ENCODE data around the gene RHOB.

Gene RHOB

DNA sequence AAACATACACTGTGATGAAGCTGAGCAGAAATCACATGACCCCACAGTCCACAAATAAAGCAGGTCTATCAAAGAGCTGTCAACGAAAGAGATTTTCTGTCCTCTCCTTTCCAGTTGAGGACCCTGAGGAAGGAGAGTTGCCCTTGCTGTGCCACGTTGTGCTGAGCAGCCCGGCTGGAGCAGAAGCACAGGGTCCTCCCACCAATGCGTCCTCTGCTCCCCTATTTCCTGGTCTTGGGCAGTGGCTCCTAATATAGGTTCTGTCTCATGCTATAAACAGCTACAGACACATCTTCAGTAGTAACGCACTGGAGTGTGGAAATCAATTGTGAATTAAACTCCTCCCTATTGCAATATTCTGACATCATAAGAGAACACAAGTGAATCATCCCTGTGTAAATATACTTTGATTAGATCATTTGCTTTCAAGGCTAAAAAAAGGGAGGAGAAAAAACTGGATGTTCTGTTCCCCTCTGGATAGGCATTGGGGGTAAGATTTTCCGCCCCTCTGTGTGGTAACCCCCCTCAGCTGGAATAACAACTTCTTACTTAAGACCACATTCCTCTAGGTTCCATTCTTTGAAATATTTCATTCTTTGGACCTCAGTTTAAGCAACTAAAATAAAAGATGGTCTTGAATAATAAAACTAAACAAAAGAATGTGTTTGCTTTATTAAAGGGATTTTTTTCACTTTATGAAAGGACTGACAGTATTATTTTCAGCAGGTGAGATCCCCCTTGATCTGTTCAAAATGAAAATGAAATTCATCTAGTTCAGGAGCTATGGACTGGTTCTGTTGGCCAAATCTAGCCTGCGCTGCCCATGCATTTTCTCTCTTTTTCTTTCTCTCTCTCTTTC, 8.3 kb upstream of the RHOB start:
- DNase-seq (ENCODE audit: low spot score): peak; percentile 61

DNA sequence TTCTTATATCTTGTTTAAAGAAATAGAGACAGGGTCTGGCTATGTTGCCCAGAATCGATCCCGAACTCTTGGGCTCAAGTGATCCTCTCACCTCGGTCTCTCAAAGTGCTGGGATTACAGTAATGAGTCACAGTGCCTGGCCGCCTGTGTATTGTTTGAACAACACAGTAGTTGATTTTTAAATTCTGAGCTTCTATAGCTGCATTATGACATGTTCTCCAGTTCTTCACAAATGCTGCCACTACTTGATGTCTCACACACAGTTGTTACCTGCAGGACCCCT, 7.7 kb upstream of the RHOB start:
- no peak for DNase-seq (ENCODE audit: low spot score)

DNA sequence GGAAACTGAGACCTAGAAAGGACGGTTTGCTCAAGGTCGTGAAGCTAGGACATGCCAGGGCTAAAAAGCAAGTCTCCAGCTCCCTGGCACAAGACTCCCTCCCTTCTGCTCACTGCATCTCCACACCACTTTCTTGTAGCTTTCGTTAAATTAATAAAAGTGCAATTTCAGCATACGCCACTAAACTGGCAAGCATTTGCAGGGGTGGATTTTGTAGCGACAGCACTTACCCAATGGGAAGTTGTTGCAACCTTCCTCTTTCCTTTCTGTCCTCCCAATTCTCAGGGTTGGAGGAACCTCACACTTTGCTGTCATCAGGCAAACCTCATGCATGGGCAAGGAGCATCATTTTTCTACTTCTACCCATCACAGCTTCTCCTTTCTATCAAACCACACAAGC, 7.4 kb upstream of the RHOB start:
- DNase-seq (ENCODE audit: low spot score): no peak

DNA sequence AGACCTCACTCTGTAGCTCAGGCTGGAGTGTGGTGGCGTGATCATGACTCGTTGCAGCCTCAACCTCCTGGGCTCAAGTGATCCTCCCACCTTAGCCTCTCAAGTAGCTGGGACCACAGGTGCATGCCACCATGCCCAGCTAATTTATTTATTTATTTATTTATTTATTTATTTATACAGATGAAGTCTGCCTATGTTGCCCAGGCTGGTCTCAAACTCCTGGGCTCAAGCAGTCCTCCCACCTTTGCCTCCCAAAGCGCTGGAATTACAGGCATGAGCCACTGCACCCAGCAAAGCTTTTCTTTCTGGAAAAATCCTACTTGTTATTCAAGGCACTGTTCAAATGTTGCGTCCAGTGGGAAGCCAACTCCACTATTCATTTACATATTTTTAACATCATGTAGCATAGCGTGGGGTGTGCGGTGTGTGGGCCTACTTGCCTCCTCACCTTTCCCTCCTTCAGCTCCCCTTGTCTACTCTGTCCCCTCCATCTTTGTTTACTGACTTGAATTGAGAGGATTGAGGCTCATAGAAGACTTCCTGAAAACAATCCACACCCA, 6.8 kb upstream of the RHOB start:
- DNase-seq (ENCODE audit: low spot score): no peak

DNA sequence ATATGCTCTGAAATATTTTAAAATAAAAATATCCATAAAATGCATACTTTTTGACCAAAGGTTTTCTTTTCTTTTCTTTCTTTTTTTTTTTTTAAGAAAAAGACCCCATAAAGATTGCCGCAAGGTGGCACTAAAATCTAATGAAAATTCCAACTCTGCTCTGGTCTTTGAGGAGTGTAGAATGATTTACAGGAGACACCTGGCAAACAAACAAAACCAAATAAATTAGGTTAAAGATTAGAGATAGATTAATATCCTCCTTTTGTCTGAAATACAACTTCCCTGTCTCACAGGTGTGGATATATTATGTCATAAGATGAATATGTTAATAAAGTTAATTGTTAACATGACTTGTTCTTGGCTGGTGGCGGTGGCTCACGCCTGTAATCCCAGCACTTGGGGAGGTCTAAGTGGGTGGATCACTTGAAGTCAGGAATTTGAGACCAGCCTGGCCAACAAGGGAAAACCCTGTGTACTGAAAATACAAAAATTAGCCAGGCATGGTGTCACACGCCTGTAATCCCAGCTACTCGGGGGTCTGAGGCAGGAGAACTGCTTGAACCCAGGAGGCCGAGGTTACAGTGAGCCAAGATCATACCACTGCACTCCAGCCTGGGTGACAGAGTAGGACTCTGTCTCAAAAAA, 3.5 kb upstream of the RHOB start:
- no peak for DNase-seq (ENCODE audit: low spot score)

DNA sequence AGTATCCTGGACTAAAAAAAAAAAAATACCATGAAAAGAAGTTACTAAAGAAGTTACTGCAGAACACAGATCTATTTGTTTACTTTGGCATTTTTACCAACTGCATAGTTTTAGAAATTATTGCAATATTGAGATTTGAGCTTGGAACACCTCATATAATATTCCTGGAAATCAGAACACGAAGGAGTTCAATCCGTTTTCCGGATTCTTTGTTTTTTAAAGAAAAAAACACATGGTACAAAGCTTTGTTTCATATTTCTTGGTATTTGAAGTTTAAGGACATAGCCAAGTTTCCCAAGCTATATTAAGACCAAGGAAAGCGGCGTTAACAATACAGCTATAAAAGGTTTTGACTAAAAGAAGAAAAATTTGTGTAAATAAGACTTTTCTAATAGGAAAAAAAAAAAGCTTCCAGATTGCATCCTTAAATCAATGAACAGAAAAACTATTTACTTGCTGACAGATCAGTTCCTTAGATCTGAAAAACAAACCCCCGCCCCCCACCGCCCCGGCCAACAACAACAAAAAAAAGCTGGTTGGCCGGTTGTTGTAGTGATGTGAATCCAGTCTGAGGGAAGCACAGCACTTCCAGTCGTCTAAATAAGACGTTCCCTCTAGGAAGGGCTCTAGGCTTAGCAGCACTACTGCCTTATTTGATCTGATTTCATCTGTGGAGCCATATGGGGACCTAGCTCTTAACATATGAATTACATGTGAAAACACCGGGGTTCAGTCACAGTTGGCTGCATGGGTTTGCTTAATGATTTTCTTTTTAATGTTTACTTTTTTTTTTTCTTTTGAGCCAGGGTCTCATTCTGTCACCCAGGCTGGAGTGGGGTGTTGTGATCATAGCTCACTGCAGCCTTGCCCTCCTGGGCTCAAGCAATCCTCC, 2.5 kb upstream of the RHOB start:
- peak; percentile 68 for DNase-seq (ENCODE audit: low spot score)

DNA sequence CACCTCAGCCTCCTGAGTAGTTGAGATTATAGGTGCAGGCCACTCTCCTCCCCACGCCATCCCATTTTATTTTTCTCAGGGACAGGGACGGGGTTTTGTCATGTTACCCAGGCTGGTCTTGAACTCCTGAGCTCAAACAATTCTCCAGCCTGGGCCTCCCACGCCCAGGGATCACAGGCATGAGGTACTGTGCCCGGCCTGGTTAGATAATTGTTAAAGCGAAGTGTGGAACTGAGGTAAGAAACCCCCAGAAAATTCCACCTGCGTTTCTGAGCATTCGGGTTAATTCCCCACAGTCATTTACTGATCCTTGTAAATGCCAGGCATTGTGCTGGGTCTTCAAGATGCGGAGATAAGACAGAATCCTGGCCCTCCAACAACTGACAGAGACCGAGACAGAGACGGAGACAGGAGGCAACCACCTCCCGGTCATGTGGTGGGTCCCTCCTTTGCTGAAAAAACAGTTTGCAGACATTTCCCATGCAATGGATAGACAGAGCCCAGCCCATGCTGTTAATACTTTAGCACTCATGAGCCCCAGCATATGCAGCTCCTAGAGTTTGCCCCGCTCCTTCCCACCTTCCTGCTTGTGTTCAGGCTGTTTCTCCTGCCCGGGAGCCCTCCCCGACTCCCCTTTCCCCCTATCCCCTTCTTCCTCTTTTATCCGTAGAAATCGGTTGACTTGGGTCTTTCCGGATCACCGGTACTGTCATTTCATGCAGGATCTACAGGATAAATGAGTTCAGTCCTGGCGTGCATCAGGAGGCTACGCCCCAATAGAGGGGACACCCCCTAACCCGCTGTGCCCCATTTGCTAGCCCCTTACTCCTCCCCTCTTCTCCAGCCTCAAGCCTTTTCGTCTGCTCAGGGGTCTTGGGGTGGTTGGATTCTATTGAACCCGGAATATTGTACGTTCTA, 1.6 kb upstream of the RHOB start:
- no peak for DNase-seq (ENCODE audit: low spot score)

DNA sequence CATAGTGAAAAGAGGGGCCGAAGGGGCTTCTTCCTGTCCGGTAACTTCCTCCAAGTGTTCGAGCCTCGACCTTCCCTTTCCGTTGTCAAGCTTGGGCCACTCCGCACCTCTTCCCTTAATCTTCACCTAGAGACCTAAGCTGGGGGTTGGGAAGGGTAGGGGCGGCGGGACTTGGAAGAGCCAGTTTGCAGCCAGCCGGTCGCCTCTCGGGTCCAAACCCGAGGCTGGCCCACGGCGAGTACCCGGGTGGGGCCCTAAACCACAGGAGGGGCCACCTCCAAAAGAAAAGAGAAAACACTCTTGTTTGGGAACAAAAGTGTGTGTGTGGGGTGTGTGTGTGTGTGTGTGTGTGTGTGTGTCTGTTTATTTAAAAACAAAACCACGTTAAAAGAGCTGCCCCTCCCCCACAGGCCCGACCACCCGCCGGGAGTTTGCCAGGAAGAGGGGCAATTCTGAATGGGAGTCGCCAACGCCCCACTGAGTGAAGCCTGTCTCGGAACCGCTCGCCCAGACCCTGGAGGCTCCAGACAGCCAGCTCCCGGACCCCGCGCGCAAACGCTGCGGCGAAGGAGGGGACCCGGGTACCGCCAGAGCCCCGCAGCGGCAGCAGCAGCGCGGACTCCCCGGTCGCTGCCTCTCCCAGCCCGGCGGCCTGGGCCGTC, 488 bp upstream of the RHOB start:
- DNase-seq (ENCODE audit: low spot score): no peak

DNA sequence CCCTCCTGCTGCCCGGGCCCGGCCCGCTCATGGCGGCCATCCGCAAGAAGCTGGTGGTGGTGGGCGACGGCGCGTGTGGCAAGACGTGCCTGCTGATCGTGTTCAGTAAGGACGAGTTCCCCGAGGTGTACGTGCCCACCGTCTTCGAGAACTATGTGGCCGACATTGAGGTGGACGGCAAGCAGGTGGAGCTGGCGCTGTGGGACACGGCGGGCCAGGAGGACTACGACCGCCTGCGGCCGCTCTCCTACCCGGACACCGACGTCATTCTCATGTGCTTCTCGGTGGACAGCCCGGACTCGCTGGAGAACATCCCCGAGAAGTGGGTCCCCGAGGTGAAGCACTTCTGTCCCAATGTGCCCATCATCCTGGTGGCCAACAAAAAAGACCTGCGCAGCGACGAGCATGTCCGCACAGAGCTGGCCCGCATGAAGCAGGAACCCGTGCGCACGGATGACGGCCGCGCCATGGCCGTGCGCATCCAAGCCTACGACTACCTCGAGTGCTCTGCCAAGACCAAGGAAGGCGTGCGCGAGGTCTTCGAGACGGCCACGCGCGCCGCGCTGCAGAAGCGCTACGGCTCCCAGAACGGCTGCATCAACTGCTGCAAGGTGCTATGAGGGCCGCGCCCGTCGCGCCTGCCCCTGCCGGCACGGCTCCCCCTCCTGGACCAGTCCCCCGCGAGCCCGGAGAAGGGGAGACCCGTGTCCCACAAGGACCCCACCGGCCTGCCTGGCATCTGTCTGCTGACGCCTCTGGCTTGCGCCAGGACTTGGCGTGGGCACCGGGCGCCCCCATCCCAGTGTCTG, 767 bp downstream of the RHOB start:
- DNase-seq (ENCODE audit: low spot score): peak; percentile 52

DNA sequence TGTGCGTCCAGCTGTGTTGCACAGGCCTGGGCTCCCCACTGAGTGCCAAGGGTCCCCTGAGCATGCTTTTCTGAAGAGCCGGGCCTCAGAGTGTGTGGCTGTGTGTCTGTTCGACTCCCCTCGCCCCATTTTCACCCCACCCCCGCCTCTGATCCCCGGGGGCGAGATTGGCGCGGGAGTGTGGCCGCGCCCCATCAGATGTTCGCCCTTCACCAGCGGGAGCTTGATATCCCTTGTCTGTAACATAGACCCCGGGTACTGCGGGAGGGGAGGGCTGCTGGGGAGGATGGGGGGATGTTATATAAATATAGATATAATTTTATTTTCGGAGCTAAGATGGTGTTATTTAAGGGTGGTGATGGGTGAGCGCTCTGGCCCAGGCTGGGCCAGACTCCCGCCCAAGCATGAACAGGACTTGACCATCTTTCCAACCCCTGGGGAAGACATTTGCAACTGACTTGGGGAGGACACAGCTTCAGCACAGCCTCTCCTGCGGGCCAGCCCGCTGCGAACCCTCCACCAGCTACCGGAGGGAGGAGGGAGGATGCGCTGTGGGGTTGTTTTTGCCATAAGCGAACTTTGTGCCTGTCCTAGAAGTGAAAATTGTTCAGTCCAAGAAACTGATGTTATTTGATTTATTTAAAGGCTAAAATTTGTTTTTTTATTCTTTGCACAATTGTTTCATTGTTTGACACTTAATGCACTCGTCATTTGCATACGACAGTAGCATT, 1.5 kb downstream of the RHOB start:
- no peak for DNase-seq (ENCODE audit: low spot score)

DNA sequence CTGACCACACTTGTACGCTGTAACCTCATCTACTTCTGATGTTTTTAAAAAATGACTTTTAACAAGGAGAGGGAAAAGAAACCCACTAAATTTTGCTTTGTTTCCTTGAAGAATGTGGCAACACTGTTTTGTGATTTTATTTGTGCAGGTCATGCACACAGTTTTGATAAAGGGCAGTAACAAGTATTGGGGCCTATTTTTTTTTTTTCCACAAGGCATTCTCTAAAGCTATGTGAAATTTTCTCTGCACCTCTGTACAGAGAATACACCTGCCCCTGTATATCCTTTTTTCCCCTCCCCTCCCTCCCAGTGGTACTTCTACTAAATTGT, 2.1 kb downstream of the RHOB start:
- DNase-seq (ENCODE audit: low spot score): no peak

DNA sequence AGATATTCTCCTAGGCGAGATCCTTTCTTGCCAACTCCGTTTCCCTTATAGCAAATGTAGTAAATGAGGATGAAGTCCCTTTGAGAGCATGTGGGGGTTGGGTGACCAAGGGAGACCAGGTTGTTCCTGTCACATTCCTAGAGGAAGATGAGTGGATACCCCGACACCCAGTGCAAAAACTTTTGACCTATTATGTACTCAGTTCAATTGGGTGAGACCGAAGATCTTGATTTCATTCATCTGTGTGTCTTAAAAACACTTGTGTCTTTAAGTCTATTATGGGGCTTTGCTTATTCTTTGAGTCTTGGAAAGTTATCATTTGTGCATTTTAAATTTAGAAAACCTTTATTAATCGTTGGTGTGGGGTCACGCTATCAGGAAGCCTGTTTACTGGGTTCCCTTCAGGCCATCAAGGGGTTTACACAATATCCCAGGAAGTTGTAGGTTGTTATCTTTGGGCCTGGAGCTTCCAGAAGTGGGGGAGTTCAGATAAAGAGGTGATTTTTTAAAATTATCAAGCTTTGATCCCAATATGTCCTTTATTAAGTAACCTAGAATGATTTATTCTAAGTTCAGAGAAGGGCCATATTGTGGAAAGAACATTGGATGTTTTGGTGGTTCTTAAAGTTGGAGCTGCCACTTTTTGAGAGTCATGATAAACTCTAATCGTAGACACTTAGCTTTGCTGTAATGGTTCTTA, 2.8 kb downstream of the RHOB start:
- no peak for DNase-seq (ENCODE audit: low spot score)

DNA sequence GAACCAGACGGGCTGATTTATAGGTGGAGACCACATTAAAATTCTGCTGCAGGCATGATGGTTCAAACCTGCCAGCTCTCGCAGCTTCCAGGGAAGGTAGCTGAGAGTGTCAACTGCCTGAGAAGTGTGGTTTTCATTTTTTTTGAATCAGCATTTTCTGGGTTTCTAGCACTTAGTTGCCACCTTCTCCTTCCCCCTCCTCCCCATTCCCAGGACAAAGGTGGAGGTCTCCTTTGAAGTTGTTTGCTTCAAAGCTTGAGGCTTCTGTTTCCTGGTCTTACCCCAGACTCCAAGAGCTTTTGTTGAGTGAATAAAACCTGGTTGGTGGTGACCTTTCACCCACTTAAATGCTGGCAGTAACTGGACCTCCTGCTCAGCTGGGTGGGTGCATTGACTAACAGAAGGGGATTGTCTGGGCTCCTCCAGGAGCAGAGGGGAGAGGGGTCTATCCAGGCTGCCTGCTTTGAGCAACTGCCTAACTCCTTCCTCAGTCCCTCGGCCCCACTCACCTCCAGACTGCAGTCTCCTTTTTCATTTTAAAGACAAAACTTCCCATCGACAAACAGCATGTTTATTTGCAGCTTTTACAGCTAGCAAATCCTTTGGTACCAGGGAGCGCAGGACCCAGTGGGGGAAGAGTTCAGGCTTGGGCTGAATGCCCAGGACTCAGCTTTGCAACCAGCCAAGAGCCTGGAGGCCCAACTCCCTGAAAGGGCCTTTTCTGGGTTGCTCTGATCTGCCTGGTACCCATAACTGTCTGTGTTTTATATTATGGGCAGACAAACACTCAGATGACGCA, 3.5 kb downstream of the RHOB start:
- peak; percentile 77 for DNase-seq (ENCODE audit: low spot score)

DNA sequence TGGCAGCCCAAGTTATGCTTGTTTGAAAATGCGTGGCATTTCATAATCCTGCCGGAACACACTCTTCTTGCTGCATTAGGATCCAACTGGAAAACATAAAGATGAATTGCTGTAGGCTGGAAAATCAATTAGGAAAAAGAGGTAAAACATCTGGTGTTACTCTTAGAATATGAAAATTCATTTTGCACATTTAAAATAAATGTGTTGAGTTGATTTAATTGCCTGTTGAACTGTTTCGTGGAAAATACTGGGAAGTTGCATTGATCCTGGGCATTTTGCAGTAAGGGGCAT, 4.1 kb downstream of the RHOB start:
- no peak for DNase-seq (ENCODE audit: low spot score)

DNA sequence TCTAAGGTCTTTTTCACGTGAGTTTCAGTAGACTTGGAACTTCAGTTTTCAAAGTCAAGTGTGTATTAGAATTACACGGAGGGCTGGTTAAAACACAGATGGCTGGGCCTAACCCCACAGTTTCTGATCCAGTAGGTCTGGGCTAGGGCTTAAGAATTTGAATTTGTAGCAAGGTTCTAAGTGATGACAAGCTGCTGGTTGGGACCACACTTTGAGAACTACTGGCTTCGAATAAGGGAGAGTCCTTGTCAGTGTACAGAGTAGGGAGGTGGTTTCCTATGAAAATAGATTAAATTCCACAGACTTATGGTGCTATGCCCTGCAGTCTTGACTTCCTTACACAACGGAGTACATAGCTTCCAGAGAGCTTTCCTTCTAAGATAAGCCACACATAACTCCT, 4.5 kb downstream of the RHOB start:
- DNase-seq (ENCODE audit: low spot score): no peak

DNA sequence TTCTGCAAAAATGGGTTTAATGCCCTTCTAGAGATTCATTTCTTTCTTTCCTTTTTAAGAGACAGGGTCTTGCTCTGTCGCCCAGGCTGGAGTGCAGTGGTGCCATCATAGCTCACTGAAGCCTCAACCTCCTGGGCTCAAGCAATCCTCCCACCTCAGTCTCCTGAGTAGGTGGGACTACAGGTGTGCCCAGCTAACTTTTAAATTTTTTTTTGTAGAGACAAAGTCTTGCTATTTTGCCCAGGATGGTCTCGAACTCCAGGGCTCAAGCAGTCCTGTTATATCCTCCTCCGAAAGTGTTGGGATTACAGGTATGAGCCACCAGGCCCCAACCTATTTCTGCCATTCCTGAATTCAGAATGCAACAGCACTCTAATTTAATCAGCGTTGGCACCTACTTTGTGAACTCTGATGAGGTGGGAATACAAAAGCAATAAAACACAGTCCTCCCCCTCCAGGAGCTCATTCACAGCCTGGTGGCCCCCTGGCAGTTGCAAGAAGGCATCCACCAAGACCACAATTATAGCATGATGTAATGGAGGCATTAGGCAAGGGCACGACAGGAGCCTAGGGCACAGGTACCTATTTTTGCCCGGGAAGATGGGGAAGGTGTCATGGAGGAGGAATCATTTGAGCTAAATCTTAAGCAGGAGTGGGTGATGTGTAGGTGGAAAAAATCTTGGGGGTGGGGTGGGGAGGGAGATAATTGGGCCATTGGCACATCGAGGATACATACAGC, 5.1 kb downstream of the RHOB start:
- DNase-seq (ENCODE audit: low spot score): no peak

DNA sequence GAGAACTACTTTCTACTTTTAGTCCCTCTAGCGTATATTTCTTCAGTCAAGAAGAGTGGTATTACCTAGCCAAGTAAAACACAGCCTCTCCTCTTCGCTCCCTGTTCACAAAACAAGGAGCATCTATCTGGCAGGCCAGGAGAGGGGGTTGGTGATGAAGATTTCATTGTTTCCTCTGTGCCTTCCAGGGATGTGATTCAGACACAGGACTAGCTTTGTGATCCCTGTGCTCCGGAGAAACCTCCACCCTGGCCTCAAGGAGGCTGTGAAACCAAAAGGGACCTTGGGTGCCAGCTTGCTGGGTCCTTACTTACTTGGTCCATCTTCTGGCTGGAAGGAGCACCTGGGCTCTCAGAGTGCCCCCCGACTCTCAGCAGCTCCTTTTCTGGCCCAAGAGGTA, 5.7 kb downstream of the RHOB start:
- DNase-seq (ENCODE audit: low spot score): peak; percentile 54

DNA sequence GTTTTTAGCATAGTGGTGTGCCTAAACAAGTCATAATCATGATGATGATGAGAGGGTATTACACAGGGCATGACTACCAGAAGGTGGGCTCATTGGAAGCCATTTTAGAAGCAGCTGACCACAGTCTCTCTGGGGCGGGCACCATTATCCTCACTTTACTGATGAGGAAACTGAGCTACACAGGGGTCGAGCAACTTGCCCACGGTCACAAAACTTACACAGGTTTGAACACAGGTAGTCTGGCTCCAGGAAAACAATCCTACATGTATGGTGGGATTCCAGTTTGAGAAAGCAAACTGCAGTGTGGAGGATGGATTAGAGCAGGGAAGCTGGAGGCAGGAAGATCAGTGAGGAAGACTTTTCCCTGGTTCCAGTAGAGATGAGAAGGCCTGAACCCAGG, 6.2 kb downstream of the RHOB start:
- no peak for DNase-seq (ENCODE audit: low spot score)
